ENCODE measurements around the gene TRABD2A.

Gene TRABD2A

DNA sequence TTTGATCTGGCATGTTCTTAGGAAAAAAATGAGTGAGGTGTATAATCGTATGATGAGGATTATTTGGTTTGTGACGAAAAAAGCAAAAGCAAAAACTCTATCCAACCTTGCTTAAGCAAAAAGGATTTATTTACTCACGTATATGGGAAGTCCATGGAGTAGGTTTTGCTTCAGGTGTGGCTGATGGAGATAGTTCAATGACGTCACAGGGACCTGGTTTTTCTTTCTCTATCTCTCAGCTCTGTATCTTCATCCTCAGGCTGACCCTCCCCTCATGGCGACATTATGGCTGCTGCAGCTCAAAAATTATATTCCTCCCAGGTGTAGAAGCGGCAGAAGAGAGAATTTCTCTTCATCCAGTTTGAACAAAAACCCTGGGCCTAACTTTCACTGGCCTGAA, 33.5 kb upstream of the TRABD2A start:
- Histone ChIP-seq H3K4me1 (ENCODE audit: insufficient read depth, low read length) (no peaks in the 10 kb centered on the region), H3K27ac (ENCODE audit: low read depth, low read length) (no peak overlapping the region), H3K4me3 (ENCODE audit: low read length) (no peak overlapping the region), H3K27me3 (ENCODE audit: insufficient read depth, low read length) (no peaks in the 10 kb centered on the region), H3K9ac (ENCODE audit: low read depth, low read length) (no peak overlapping the region), H3K36me3 (ENCODE audit: insufficient read depth, low read length) (no peaks in the 10 kb centered on the region), H3K9me3 (ENCODE audit: insufficient read depth, low read depth, low read length) (peaks cover 2% of the 10 kb centered on the region; the same call in 1 of the 2 replicates)
- 87% methylated on average over 5 of the region's 6 CpGs for WGBS

DNA sequence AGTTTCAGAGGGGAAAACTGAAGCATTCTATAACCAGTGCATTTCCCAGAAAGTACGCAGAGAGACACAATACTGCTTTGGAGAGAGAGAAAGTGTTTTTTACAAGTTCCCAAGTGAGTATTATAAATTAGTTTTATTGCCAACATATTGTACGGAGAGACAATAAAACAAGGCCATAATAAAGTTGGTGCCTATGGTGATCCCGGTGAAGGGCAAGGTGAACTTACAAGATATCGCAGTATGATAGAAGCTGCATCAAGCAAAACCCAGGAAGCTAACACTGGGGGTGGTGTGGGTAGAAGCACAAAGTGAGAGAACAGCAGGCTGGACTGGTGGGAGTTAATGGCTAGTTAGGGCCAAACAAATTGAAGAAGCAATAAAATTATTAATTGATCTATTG, 32.1 kb upstream of the TRABD2A start:
- Histone ChIP-seq H3K9ac (ENCODE audit: low read depth, low read length) (no peak overlapping the region), H3K4me1 (ENCODE audit: insufficient read depth, low read length) (no peaks in the 10 kb centered on the region), H3K4me3 (ENCODE audit: low read length) (no peak overlapping the region)

DNA sequence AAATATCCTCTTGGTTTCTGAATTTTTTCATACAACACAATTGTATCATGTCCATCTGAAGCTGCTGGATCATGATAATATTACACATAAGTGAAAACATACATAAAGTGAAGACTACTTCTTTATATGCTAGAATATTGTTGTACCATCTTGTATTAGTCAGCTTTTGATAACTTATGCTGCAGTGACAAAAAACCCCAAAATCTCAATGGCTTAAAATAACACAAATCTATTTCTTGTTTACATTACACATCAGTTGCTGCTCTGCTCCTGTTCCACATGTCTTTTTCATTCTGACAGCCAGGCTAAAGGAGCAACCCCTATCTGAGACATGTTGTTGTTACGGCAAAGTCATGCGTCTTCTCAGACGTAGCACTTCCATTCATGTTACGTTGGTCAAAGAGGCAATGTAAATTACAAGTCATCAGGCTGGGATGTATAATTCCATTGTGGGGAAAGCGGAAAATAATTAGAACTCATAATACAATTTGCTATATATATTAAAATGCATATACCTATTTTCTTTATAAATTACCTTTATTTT, 30.3 kb upstream of the TRABD2A start:
- no peaks in the 10 kb centered on the region for H3K27me3 ChIP-seq (ENCODE audit: insufficient read depth, low read length)
- H3K4me3 ChIP-seq (ENCODE audit: low read length) = no peak overlapping the region

More for the DNA sequence above, 32.1 kb upstream of the TRABD2A start:
- H3K36me3 ChIP-seq (ENCODE audit: insufficient read depth, low read length) = 0 out of 2 replicates have a peak, but pooled peaks cover 3% of the 10 kb centered on the region
- no peak overlapping the region for H3K27ac ChIP-seq (ENCODE audit: low read depth, low read length)
- peaks cover 2% of the 10 kb centered on the region; the same call in 1 of the 2 replicates for H3K9me3 ChIP-seq (ENCODE audit: insufficient read depth, low read depth, low read length)
- H3K27me3 ChIP-seq (ENCODE audit: insufficient read depth, low read length) = no peaks in the 10 kb centered on the region
- WGBS = 96% methylated on average over 4 of the region's 4 CpGs

GRCh38 chr2:84908948-84909713, 28.2 kb upstream of the TRABD2A start:
- no peak overlapping the region for H3K27ac ChIP-seq (ENCODE audit: low read depth, low read length)

More for the DNA sequence above, 30.3 kb upstream of the TRABD2A start:
- Histone ChIP-seq H3K27ac (ENCODE audit: low read depth, low read length) (no peak overlapping the region), H3K9ac (ENCODE audit: low read depth, low read length) (no peak overlapping the region), H3K4me1 (ENCODE audit: insufficient read depth, low read length) (no peaks in the 10 kb centered on the region), H3K9me3 (ENCODE audit: insufficient read depth, low read depth, low read length) (peaks cover 2% of the 10 kb centered on the region; the same call in 1 of the 2 replicates), H3K36me3 (ENCODE audit: insufficient read depth, low read length) (peaks cover 3% of the 10 kb centered on the region; the same call in 1 of the 2 replicates)
- over 99% methylated on average over 4 of the region's 5 CpGs for WGBS

DNA sequence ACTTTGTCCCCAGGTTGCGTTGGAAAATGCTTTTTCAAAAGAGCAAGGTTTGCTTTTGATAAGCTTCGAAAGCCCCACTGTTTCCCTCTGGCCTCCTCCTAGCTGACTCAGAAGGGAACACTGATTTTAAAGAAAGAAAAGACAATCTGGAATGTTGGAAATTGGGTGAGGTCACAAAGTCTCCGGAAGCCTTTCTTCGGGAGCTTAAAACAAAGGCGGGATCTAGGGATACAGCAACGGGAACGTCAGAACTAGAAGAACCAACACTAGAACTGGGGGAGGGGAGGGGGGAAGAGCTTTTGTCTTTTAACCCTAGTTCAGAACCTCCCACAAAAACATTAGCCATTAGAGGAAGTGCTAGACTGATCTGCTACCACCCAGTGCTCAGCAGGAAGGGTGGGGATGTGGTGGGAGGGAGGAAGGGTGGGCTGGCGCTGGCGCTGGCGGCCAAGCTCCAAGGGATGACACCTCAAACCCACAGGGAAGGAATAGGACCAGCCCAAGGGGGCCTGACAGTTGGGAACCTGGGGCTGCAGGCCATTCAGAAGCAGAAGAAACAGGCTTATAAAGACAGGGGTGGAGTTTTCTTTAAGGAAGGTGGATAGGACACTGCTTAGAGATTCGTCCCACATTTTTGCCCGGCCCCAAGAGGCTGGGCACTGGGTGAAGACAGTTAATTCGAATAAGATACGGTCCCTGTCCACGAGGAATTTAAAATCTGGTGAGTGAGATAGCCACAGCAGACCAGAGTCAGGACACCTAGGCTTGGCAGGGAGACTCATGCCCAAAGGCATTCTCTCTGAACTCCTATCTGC, 26.2 kb upstream of the TRABD2A start:
- peaks cover 2% of the 10 kb centered on the region; the same call in 1 of the 2 replicates for H3K9me3 ChIP-seq (ENCODE audit: insufficient read depth, low read depth, low read length)
- WGBS = 23% methylated on average over 15 of the region's 15 CpGs
- H3K4me3 ChIP-seq (ENCODE audit: low read length) = peak overlapping the region; percentile 97
- H3K9ac ChIP-seq (ENCODE audit: low read depth, low read length) = peak overlapping the region; percentile 95
- peaks cover 3% of the 10 kb centered on the region; the same call in 1 of the 2 replicates for H3K36me3 ChIP-seq (ENCODE audit: insufficient read depth, low read length)
- peaks cover 8% of the 10 kb centered on the region for H3K27me3 ChIP-seq (ENCODE audit: insufficient read depth, low read length)
- peak overlapping the region; percentile 69; the same call in 1 of the 2 replicates for H3K27ac ChIP-seq (ENCODE audit: low read depth, low read length)
- no peaks in the 10 kb centered on the region for H3K4me1 ChIP-seq (ENCODE audit: insufficient read depth, low read length)

More at GRCh38 chr2:84908948-84909713, 28.2 kb upstream of the TRABD2A start:
- no peak overlapping the region for H3K4me3 ChIP-seq (ENCODE audit: low read length)
- H3K9me3 ChIP-seq (ENCODE audit: insufficient read depth, low read depth, low read length) = peaks cover 2% of the 10 kb centered on the region; the same call in 1 of the 2 replicates
- H3K4me1 ChIP-seq (ENCODE audit: insufficient read depth, low read length) = no peaks in the 10 kb centered on the region
- H3K27me3 ChIP-seq (ENCODE audit: insufficient read depth, low read length) = peaks cover 6% of the 10 kb centered on the region
- 90% methylated on average over 2 of the region's 2 CpGs for WGBS
- H3K9ac ChIP-seq (ENCODE audit: low read depth, low read length) = no peak overlapping the region
- H3K36me3 ChIP-seq (ENCODE audit: insufficient read depth, low read length) = peaks cover 3% of the 10 kb centered on the region; the same call in 1 of the 2 replicates

- Histone ChIP-seq H3K36me3 (ENCODE audit: insufficient read depth, low read length) (peaks cover 3% of the 10 kb centered on the region; the same call in 1 of the 2 replicates), H3K4me3 (ENCODE audit: low read length) (peak overlapping the region; percentile 97), H3K9ac (ENCODE audit: low read depth, low read length) (peak overlapping the region; percentile 95), H3K4me1 (ENCODE audit: insufficient read depth, low read length) (no peaks in the 10 kb centered on the region), H3K9me3 (ENCODE audit: insufficient read depth, low read depth, low read length) (peaks cover 2% of the 10 kb centered on the region; the same call in 1 of the 2 replicates), H3K27me3 (ENCODE audit: insufficient read depth, low read length) (peaks cover 8% of the 10 kb centered on the region), H3K27ac (ENCODE audit: low read depth, low read length) (peak overlapping the region; percentile 75)
- WGBS = 1% methylated on average over 35 of the region's 38 CpGs
Measured at GRCh38 chr2:84906108-84906899, 25.4 kb upstream of the TRABD2A start.

GRCh38 chr2:84905181-84906107, 24.6 kb upstream of the TRABD2A start, which contains the start of gene TMSB10:
Gene TMSB10 (plus strand): TSS chr2:84905656.
- H3K27me3 ChIP-seq (ENCODE audit: insufficient read depth, low read length) = peaks cover 8% of the 10 kb centered on the region
- no peaks in the 10 kb centered on the region for H3K9me3 ChIP-seq (ENCODE audit: insufficient read depth, low read depth, low read length)
- H3K4me3 ChIP-seq (ENCODE audit: low read length) = peak within 1 kb of the TSS; percentile 97
- peaks cover 3% of the 10 kb centered on the region; the same call in 1 of the 2 replicates for H3K36me3 ChIP-seq (ENCODE audit: insufficient read depth, low read length)
- peak within 1 kb of the TSS; percentile 95 for H3K9ac ChIP-seq (ENCODE audit: low read depth, low read length)
- under 1% methylated on average over 91 of the region's 94 CpGs for WGBS
- H3K4me1 ChIP-seq (ENCODE audit: insufficient read depth, low read length) = no peaks in the 10 kb centered on the region
- peak within 1 kb of the TSS; percentile 75 for H3K27ac ChIP-seq (ENCODE audit: low read depth, low read length)

DNA sequence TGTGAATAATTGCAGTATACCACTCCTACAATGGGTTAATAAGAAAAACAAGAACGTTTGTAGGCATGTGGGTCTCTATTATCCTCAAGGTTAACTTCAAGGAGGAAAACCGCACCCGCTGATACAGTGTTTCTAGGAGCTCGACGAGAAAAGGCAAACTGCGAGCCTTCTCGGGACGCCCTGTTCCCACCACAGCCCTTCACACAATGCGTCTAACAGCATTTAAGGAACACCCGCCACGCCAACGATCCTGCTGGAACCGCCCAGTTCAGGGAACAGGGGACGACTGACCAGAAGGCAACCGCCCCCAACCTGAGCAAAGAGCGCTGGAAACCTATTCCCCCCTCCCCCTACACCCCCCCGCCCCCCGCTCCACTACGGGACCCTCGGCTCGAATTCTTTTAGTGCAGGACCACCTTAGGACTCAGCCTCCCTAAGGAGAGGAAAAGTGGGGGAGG, 23.9 kb upstream of the TRABD2A start:
- no peaks in the 10 kb centered on the region for H3K9me3 ChIP-seq (ENCODE audit: insufficient read depth, low read depth, low read length)
- H3K36me3 ChIP-seq (ENCODE audit: insufficient read depth, low read length) = peaks cover 3% of the 10 kb centered on the region; the same call in 1 of the 2 replicates
- peaks cover 8% of the 10 kb centered on the region for H3K27me3 ChIP-seq (ENCODE audit: insufficient read depth, low read length)
- WGBS = 1% methylated on average over 14 of the region's 21 CpGs
- H3K27ac ChIP-seq (ENCODE audit: low read depth, low read length) = no peak overlapping the region
- no peaks in the 10 kb centered on the region for H3K4me1 ChIP-seq (ENCODE audit: insufficient read depth, low read length)
- H3K4me3 ChIP-seq (ENCODE audit: low read length) = peak overlapping the region; percentile 97
- peak overlapping the region; percentile 95 for H3K9ac ChIP-seq (ENCODE audit: low read depth, low read length)

DNA sequence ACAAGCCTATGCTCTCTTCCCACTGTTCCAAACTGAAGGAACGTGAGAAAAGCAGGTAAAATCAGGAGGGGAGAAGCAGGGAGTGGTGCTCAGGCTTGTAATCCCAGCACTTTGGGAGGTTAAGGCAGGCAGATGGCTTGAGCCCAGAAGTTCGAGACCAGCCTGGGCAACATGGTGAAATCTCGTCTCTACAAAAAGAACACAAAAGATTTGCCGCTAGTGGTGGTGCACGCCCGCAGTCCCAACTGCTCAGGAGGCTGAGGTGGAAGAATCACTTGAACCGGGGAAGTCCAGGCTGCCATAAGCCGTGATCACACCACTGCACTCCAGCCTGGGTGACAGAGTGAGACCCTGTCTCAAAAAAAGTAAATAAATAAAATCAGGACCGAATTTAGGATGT, 23.3 kb upstream of the TRABD2A start:
- Histone ChIP-seq H3K36me3 (ENCODE audit: insufficient read depth, low read length) (peaks cover 3% of the 10 kb centered on the region; the same call in 1 of the 2 replicates), H3K9ac (ENCODE audit: low read depth, low read length) (no peak overlapping the region), H3K9me3 (ENCODE audit: insufficient read depth, low read depth, low read length) (no peaks in the 10 kb centered on the region), H3K4me1 (ENCODE audit: insufficient read depth, low read length) (no peaks in the 10 kb centered on the region), H3K4me3 (ENCODE audit: low read length) (peak overlapping the region; percentile 97; the same call in 1 of the 2 replicates), H3K27ac (ENCODE audit: low read depth, low read length) (no peak overlapping the region), H3K27me3 (ENCODE audit: insufficient read depth, low read length) (peaks cover 8% of the 10 kb centered on the region)
- 87% methylated on average over 9 of the region's 9 CpGs for WGBS

Measured in HUES64 (cell line).